Neural cell (in vitro differentiated cells): ENCODE data around the gene APCDD1. TPM values are rescaled to one million over a fixed set of nuclear protein-coding genes. Genes with fewer than 3 reads are reported as not detected.

ENCODE experiments used
- H2AFZ ChIP-seq: fragments of 200-600, 300-800 bp; sonication (generic), shearing (Covaris generic); 2 replicates; pipeline ENCODE4 v1.6.0; 2014; ENCODE audit warnings: low read depth, mild to moderate bottlenecking, antibody characterized with exemption, low read length, moderate library complexity
- H3F3A ChIP-seq: fragments of 200-600 bp; shearing (Covaris generic); 2 replicates; pipeline ENCODE4 v1.6.1; 2016; ENCODE audit warnings: mild to moderate bottlenecking, moderate library complexity, mixed read lengths, antibody characterized with exemption, low read length; ENCODE audit not compliant: insufficient read depth, poor library complexity, severe bottlenecking
- H3K27ac ChIP-seq: fragments of 200-600, 300-800 bp; sonication (generic), shearing (Covaris generic); 2 replicates; pipeline ENCODE4 v1.5.1; 2014; ENCODE audit warnings: mild to moderate bottlenecking, low read length, moderate library complexity
- H3K27me3 ChIP-seq: fragments of 300-800, 200-600 bp; sonication (generic), shearing (Covaris generic); 2 replicates; pipeline ENCODE4 v1.6.0; 2014; ENCODE audit warnings: mild to moderate bottlenecking, low read depth, low read length, moderate library complexity; ENCODE audit not compliant: insufficient read depth
- H3K36me3 ChIP-seq: fragments of 300-800, 200-600 bp; sonication (generic), shearing (Covaris generic); 2 replicates; pipeline ENCODE4 v1.5.1; 2014; ENCODE audit warnings: mild to moderate bottlenecking, antibody characterized with exemption, low read length, moderate library complexity; ENCODE audit not compliant: insufficient read depth
- H3K4me2 ChIP-seq: fragments of 300-800, 200-600 bp; sonication (generic), shearing (Covaris generic); 2 replicates; pipeline ENCODE4 v1.6.0; 2014; ENCODE audit warnings: mild to moderate bottlenecking, low read length
- H3K4me3 ChIP-seq: fragments of 300-800, 200-600 bp; sonication (generic), shearing (Covaris generic); 2 replicates; pipeline ENCODE4 v1.5.1; 2014; ENCODE audit warnings: mild to moderate bottlenecking, low read length, moderate library complexity
- H3K79me2 ChIP-seq: fragments of 200-600 bp; shearing (Covaris generic); replicated peaks from 2 replicates; pipeline ENCODE4 v1.6.0; 2014; ENCODE audit warnings: mild to moderate bottlenecking, low read length, moderate library complexity; ENCODE audit not compliant: insufficient read depth
- H3K9ac ChIP-seq: fragments of 300-800, 200-600 bp; sonication (generic), shearing (Covaris generic); 2 replicates; pipeline ENCODE4 v1.6.1; 2016; ENCODE audit warnings: mild to moderate bottlenecking, low read length, mixed read lengths
- H3K9me2 ChIP-seq: fragments of 200-600 bp; shearing (Covaris generic); 2 replicates; pipeline ENCODE4 v1.6.1; 2016; ENCODE audit warnings: mild to moderate bottlenecking, low read length, mixed read lengths; ENCODE audit not compliant: insufficient read depth
- H3K9me3 ChIP-seq: fragments of 200-600, 300-800 bp; sonication (generic), shearing (Covaris generic); 2 replicates; pipeline ENCODE4 v1.6.1; 2016; ENCODE audit warnings: mild to moderate bottlenecking, mixed run types, low read length, moderate library complexity, mixed read lengths
- H4K20me1 ChIP-seq: fragments of 200-600 bp; shearing (Covaris generic); 2 replicates; pipeline ENCODE4 v1.6.1; 2016; ENCODE audit warnings: mild to moderate bottlenecking, mixed run types; ENCODE audit not compliant: insufficient read depth
- CTCF ChIP-seq: fragments of 450-650 bp; IDR thresholded peaks from 2 replicates; pipeline ENCODE4 v1.5.1; 2014; ENCODE audit warnings: antibody characterized with exemption, mild to moderate bottlenecking, moderate library complexity; ENCODE audit not compliant: poor library complexity, severe bottlenecking
- EP300 ChIP-seq: fragments of 450-650 bp; conservative IDR thresholded peaks from 2 replicates; pipeline ENCODE4 v1.6.1; 2014; ENCODE audit warnings: antibody characterized with exemption, mild to moderate bottlenecking, moderate library complexity; ENCODE audit not compliant: poor library complexity, severe bottlenecking
- EZH2 ChIP-seq: fragments of 200-600, 300-800 bp; shearing (Covaris generic), sonication (generic); IDR thresholded peaks from 2 replicates; pipeline ENCODE4 v1.6.1; 2014; ENCODE audit warnings: antibody characterized with exemption, low read length, borderline replicate concordance, mild to moderate bottlenecking; ENCODE audit not compliant: insufficient read depth, poor library complexity, severe bottlenecking
- MXI1 ChIP-seq: fragments of 450-650 bp; conservative IDR thresholded peaks from 2 replicates; pipeline ENCODE4 v1.6.1; 2014; ENCODE audit warnings: antibody characterized with exemption, mild to moderate bottlenecking; ENCODE audit not compliant: poor library complexity, severe bottlenecking
- POLR2AphosphoS5 ChIP-seq: IDR thresholded peaks from 2 replicates; pipeline ENCODE4 v1.6.1; 2012
- RAD21 ChIP-seq: fragments of 450-650 bp; conservative IDR thresholded peaks from 2 replicates; pipeline ENCODE4 v1.6.1; 2014; ENCODE audit warnings: antibody characterized with exemption, mild to moderate bottlenecking, moderate library complexity
- SMC3 ChIP-seq: fragments of 450-650 bp; conservative IDR thresholded peaks from 2 replicates; pipeline ENCODE4 v1.6.1; 2014; ENCODE audit warnings: antibody characterized with exemption, mild to moderate bottlenecking, moderate library complexity; ENCODE audit not compliant: poor library complexity
- TAF1 ChIP-seq: IDR thresholded peaks from 2 replicates; pipeline ENCODE4 v1.6.1; 2012; ENCODE audit warnings: low read depth
- polyA plus RNA-seq: library from polyadenylated mRNA; depleted of rRNA; stranded (reverse); fragments of >200 nt; gene quantifications from 2 replicates; pipeline ENCODE4 v1.2.3, GENCODE V29; 2014
- TF ChIP-seq, protein P1 (sequence below): IDR thresholded peaks from 2 replicates; pipeline ENCODE4 v1.6.1; 2012; ENCODE audit warnings: borderline replicate concordance

APCDD1 gene
- polyA plus RNA-seq, 1 donor from 2014 or later = 0.58 TPM

GRCh38 chr18:10442551-10442971 lies 11.9 kb upstream of the APCDD1 start:
- Histone ChIP-seq H3K36me3 (no peaks in the 10 kb centered on the region), H3K27ac (no peak overlapping the region), H3K9me3 (no peaks in the 10 kb centered on the region), H3F3A (no peaks in the 10 kb centered on the region), H2AFZ (no peak overlapping the region), H3K27me3 (peaks cover 8% of the 10 kb centered on the region), H3K79me2 (no peaks in the 10 kb centered on the region), H3K4me2 (no peak overlapping the region), H4K20me1 (no peaks in the 10 kb centered on the region), H3K9ac (no peak overlapping the region), H3K9me2 (no peaks in the 10 kb centered on the region), H3K4me3 (no peak overlapping the region)
- TF ChIP-seq SMC3 (no peak), TAF1 (no peak), EP300 (no peak), RAD21 (no peak), POLR2AphosphoS5 (no peak), CTCF (no peak), EZH2 (no peak), MXI1 (no peak)
- TF ChIP-seq, protein P1, sequence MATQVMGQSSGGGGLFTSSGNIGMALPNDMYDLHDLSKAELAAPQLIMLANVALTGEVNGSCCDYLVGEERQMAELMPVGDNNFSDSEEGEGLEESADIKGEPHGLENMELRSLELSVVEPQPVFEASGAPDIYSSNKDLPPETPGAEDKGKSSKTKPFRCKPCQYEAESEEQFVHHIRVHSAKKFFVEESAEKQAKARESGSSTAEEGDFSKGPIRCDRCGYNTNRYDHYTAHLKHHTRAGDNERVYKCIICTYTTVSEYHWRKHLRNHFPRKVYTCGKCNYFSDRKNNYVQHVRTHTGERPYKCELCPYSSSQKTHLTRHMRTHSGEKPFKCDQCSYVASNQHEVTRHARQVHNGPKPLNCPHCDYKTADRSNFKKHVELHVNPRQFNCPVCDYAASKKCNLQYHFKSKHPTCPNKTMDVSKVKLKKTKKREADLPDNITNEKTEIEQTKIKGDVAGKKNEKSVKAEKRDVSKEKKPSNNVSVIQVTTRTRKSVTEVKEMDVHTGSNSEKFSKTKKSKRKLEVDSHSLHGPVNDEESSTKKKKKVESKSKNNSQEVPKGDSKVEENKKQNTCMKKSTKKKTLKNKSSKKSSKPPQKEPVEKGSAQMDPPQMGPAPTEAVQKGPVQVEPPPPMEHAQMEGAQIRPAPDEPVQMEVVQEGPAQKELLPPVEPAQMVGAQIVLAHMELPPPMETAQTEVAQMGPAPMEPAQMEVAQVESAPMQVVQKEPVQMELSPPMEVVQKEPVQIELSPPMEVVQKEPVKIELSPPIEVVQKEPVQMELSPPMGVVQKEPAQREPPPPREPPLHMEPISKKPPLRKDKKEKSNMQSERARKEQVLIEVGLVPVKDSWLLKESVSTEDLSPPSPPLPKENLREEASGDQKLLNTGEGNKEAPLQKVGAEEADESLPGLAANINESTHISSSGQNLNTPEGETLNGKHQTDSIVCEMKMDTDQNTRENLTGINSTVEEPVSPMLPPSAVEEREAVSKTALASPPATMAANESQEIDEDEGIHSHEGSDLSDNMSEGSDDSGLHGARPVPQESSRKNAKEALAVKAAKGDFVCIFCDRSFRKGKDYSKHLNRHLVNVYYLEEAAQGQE = no peak

GRCh38 chr18:10443001-10443400 lies 11.4 kb upstream of the APCDD1 start:
- Histone ChIP-seq H3K4me3 (no peak overlapping the region), H4K20me1 (no peaks in the 10 kb centered on the region), H3K4me2 (no peak overlapping the region), H3K27ac (no peak overlapping the region), H3K9me3 (no peaks in the 10 kb centered on the region), H3K27me3 (peaks cover 8% of the 10 kb centered on the region), H3K9ac (no peak overlapping the region), H3F3A (no peaks in the 10 kb centered on the region), H2AFZ (no peak overlapping the region), H3K36me3 (no peaks in the 10 kb centered on the region), H3K79me2 (no peaks in the 10 kb centered on the region), H3K9me2 (no peaks in the 10 kb centered on the region)
- TF ChIP-seq EP300 = no peak
- TF ChIP-seq TAF1 = no peak
- no peak for TF ChIP-seq SMC3
- TF ChIP-seq RAD21 = no peak
- TF ChIP-seq CTCF = no peak
- TF ChIP-seq, protein P1 = no peak
- TF ChIP-seq POLR2AphosphoS5 = no peak
- TF ChIP-seq MXI1 = no peak
- no peak for TF ChIP-seq EZH2
